OCI-M2 (cell line): ENCODE measurements around the gene C12orf60.

Experiments
- DNase-seq: peaks from one replicate; lab custom pipeline; 2025; ENCODE audit not compliant: unreplicated experiment; lab: John Stamatoyannopoulos, UW

Gene C12orf60

DNA sequence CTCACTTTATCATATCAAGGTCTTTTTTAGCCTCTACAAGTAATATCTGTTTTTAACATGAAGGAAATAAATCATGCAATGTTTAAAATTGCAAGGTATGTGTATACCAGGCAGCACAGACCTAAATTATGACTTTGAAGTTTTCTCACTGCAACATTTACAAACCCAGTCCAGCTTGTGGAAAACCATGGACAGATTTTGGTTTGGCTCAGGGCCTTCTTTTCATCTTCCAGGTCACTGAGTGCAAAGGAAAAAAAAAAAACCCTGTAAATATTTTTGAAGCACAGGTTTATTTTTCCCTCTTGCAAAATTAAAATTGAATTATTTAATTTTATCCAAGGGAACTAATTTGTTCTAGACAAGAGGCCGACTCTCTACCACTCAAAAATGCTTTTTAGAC lies 68.4 kb downstream of the C12orf60 start:
- DNase-seq: no peak

DNA sequence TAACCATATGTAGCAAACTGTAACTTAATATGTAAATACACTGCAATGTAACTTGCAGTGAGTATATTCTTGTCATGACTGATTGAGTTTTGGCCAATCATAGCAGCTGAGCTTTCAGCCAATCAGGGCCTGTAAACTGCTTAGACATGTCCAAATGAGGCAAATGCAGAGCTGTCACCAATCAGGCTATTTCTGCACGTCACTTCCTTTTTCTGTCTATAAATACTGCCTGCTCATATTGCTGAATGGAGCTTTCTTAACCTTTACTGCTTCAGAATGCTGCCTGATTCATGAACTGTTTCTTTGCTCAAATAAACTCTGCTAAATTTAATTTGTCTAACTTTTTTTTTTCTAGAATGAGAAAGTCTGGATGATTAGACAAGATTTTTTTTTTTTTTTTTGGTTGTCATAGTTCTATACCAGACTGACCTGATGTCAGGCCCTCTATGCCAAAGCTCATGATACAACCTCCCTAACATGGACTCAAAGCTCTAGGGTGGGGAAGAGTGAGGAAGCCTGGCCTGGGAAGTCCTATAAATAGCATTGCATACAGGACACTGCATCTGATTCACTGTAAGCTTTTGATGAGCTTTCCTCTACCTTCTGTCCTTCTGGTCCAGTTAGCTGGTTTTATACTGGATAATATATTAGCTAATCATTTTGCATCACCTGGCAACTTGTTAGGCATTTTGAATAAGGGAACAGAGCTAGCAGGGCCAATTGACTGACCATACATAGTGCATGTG lies 70.1 kb downstream of the C12orf60 start:
- DNase-seq: no peak
